ENCODE results near the gene DNAJA3. TPM values are rescaled to one million over a fixed set of nuclear protein-coding genes. Genes with fewer than 3 reads are reported as not detected.
A peak's percentile ranks its signal among the peaks of the same experiment; 100 is the strongest.

The DNAJA3 gene
- total RNA-seq, 5 donors from 2014 or later (not counting 1 experiment from before 2014, with no cell fraction given), result 37.7 to 73.8 (median 65.7) TPM

- H3K4me1 ChIP-seq (ENCODE audit: control insufficient read depth in 1 of 2, extremely low read depth in 1 of 2, insufficient read depth in 2 of 2, low read length in 2 of 2), result peaks cover 0 to 10% of the 10 kb centered on the region in 2 experiments
- H3K36me3 Mint-ChIP-seq, result peaks cover 28% of the 10 kb centered on the region
- H3K36me3 ChIP-seq (ENCODE audit: control insufficient read depth in 2 of 2, extremely low read depth in 1 of 2, insufficient read depth in 1 of 2, low read length in 1 of 2), result peaks cover 22 to 69% of the 10 kb centered on the region in 2 donors
- H3K4me3 Mint-ChIP-seq, result no peak overlapping the region
- peaks cover 7 to 10% (median 9%) of the 10 kb centered on the region in 3 donors for H3K4me1 Mint-ChIP-seq
- ChIA-PET CTCF (no interaction called here), POLR2A (no interaction called here)
- no peak overlapping the region for H3K27ac ChIP-seq (ENCODE audit: low read length)
- no peaks in the 10 kb centered on the region for H3K27me3 ChIP-seq (replicated peaks in 1 of 2; ENCODE audit: control insufficient read depth in 2 of 2, extremely low read depth in 1 of 2, insufficient read depth in 2 of 2, low read length in 1 of 2)
- DNase-seq, result no peak
- no peaks in the 10 kb centered on the region for H3K27me3 Mint-ChIP-seq
- ATAC-seq (replicated peaks in 1 of 4), result no peak
- no peak overlapping the region for H3K27ac Mint-ChIP-seq
- no peak overlapping the region for H3K4me3 ChIP-seq (ENCODE audit: control insufficient read depth in 1 of 2, extremely low read depth in 1 of 2, low read length in 1 of 2)
- H3K9me3 Mint-ChIP-seq, result no peaks in the 10 kb centered on the region
- H3K9me3 ChIP-seq, result no peaks in the 10 kb centered on the region
- no CpG with 5 or more reads among the region's 9 CpGs for WGBS (ENCODE audit: insufficient coverage)
Observed at GRCh38 chr16:4454623-4455022, 29.0 kb downstream of the DNAJA3 start.

DNA sequence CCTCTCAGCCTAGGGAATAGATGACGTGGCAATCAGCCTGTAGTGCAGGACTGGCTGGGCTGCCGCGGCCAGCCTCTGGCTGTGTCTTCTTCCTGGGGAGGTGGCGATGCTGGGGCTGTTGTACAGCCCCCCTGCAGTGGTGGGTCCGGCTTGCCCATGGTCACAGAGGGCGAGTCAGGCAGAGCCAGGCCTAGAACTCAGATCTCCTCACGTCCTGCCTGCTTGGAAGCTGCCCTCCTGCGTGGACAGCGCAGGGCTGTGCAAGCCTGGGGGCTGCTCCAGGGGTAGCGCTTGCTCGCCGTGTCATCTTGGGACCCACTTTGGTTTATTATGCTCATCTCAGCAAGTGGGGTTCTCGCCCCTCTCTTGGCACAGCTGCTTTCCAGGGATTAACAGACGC, 29.4 kb downstream of the DNAJA3 start:
- Histone ChIP-seq H3K27me3 (replicated peaks in 1 of 2; ENCODE audit: control insufficient read depth in 2 of 2, extremely low read depth in 1 of 2, insufficient read depth in 2 of 2, low read length in 1 of 2) (no peaks in the 10 kb centered on the region), H3K4me1 (ENCODE audit: control insufficient read depth in 1 of 2, extremely low read depth in 1 of 2, insufficient read depth in 2 of 2, low read length in 2 of 2) (peaks cover 0 to 15% of the 10 kb centered on the region in 2 experiments), H3K9me3 (no peaks in the 10 kb centered on the region), H3K27ac (ENCODE audit: low read length) (no peak overlapping the region), H3K4me3 (ENCODE audit: control insufficient read depth in 1 of 2, extremely low read depth in 1 of 2, low read length in 1 of 2) (no peak overlapping the region), H3K36me3 (ENCODE audit: control insufficient read depth in 2 of 2, extremely low read depth in 1 of 2, insufficient read depth in 1 of 2, low read length in 1 of 2) (peaks cover 22 to 65% of the 10 kb centered on the region in 2 donors)
- 90% methylated on average over 14 of the region's 14 CpGs for WGBS (ENCODE audit: insufficient coverage)
- Mint-ChIP-seq H3K4me1 (peaks cover 10 to 15% (median 13%) of the 10 kb centered on the region in 3 donors), H3K27me3 (no peaks in the 10 kb centered on the region), H3K27ac (no peak overlapping the region), H3K36me3 (peaks cover 28% of the 10 kb centered on the region), H3K4me3 (no peak overlapping the region), H3K9me3 (no peaks in the 10 kb centered on the region)
- DNase-seq (no peak), ATAC-seq (replicated peaks in 1 of 4) (no peak)
- ChIA-PET POLR2A (no interaction called here), CTCF (no interaction called here)

GRCh38 chr16:4455951-4456350, 30.3 kb downstream of the DNAJA3 start:
- no peaks in the 10 kb centered on the region for H3K9me3 Mint-ChIP-seq
- H3K36me3 Mint-ChIP-seq, result peaks cover 21% of the 10 kb centered on the region
- ATAC-seq (replicated peaks in 1 of 4) (no peak), DNase-seq (no peak)
- WGBS (ENCODE audit: insufficient coverage), result 83% methylated on average over 10 of the region's 10 CpGs
- H3K4me3 Mint-ChIP-seq, result no peak overlapping the region
- peaks cover 22 to 56% of the 10 kb centered on the region in 2 donors for H3K36me3 ChIP-seq (ENCODE audit: control insufficient read depth in 2 of 2, extremely low read depth in 1 of 2, insufficient read depth in 1 of 2, low read length in 1 of 2)
- no peaks in the 10 kb centered on the region for H3K27me3 ChIP-seq (replicated peaks in 1 of 2; ENCODE audit: control insufficient read depth in 2 of 2, extremely low read depth in 1 of 2, insufficient read depth in 2 of 2, low read length in 1 of 2)
- H3K4me1 Mint-ChIP-seq, result peaks cover 13 to 18% (median 14%) of the 10 kb centered on the region in 3 donors
- POLR2A ChIA-PET, result no interaction called here
- no peaks in the 10 kb centered on the region for H3K27me3 Mint-ChIP-seq
- no peak overlapping the region for H3K27ac ChIP-seq (ENCODE audit: low read length)
- peaks cover 0 to 17% of the 10 kb centered on the region in 2 experiments for H3K4me1 ChIP-seq (ENCODE audit: control insufficient read depth in 1 of 2, extremely low read depth in 1 of 2, insufficient read depth in 2 of 2, low read length in 2 of 2)
- peak overlapping the region in 1 of 2 donors; percentile 55 for H3K27ac Mint-ChIP-seq
- H3K4me3 ChIP-seq (ENCODE audit: control insufficient read depth in 1 of 2, extremely low read depth in 1 of 2, low read length in 1 of 2), result no peak overlapping the region
- CTCF ChIA-PET, result no interaction called here
- no peaks in the 10 kb centered on the region for H3K9me3 ChIP-seq

- CTCF ChIA-PET, result interaction anchor here in 1 of 2 donors (0.7 kb wide), 1 partner anchor 28 kb away, joined by 7 read pairs; no protein-coding TSS in a partner anchor
- 83% methylated on average over 1 of the region's 5 CpGs for WGBS (ENCODE audit: insufficient coverage)
- no peak overlapping the region for H3K4me3 Mint-ChIP-seq
- peaks cover 17% of the 10 kb centered on the region for H3K36me3 Mint-ChIP-seq
- Histone ChIP-seq H3K4me3 (ENCODE audit: control insufficient read depth in 1 of 2, extremely low read depth in 1 of 2, low read length in 1 of 2) (no peak overlapping the region), H3K4me1 (ENCODE audit: control insufficient read depth in 1 of 2, extremely low read depth in 1 of 2, insufficient read depth in 2 of 2, low read length in 2 of 2) (peaks cover 0 to 40% of the 10 kb centered on the region in 2 experiments), H3K9me3 (no peaks in the 10 kb centered on the region), H3K36me3 (ENCODE audit: control insufficient read depth in 2 of 2, extremely low read depth in 1 of 2, insufficient read depth in 1 of 2, low read length in 1 of 2) (peaks cover 12 to 49% of the 10 kb centered on the region in 2 donors), H3K27ac (ENCODE audit: low read length) (no peak overlapping the region), H3K27me3 (replicated peaks in 1 of 2; ENCODE audit: control insufficient read depth in 2 of 2, extremely low read depth in 1 of 2, insufficient read depth in 2 of 2, low read length in 1 of 2) (no peaks in the 10 kb centered on the region)
- POLR2A ChIA-PET, result interaction anchor here in 1 of 2 donors (0.6 kb wide), 1 partner anchor 63 kb away, joined by 10 read pairs; no protein-coding TSS in a partner anchor
- ATAC-seq (replicated peaks in 1 of 4), result no peak
- no peak for DNase-seq
- peaks cover 19 to 30% (median 25%) of the 10 kb centered on the region in 3 donors for H3K4me1 Mint-ChIP-seq
- H3K9me3 Mint-ChIP-seq, result no peaks in the 10 kb centered on the region
- H3K27ac Mint-ChIP-seq, result peak overlapping the region; percentile 34 to 72
- no peaks in the 10 kb centered on the region for H3K27me3 Mint-ChIP-seq
Observed at GRCh38 chr16:4460936-4461249, 35.2 kb downstream of the DNAJA3 start.

- H3K4me3 ChIP-seq (ENCODE audit: control insufficient read depth in 1 of 2, extremely low read depth in 1 of 2, low read length in 1 of 2), result no peak overlapping the region
- CTCF ChIA-PET, result no interaction called here
- POLR2A ChIA-PET, result no interaction called here
- no peak overlapping the region for H3K27ac ChIP-seq (ENCODE audit: low read length)
- no peaks in the 10 kb centered on the region for H3K27me3 Mint-ChIP-seq
- no peaks in the 10 kb centered on the region for H3K27me3 ChIP-seq (replicated peaks in 1 of 2; ENCODE audit: control insufficient read depth in 2 of 2, extremely low read depth in 1 of 2, insufficient read depth in 2 of 2, low read length in 1 of 2)
- H3K4me1 Mint-ChIP-seq, result peaks cover 24 to 35% (median 30%) of the 10 kb centered on the region in 3 donors
- no peak overlapping the region for H3K4me3 Mint-ChIP-seq
- H3K9me3 ChIP-seq, result no peaks in the 10 kb centered on the region
- DNase-seq (no peak), ATAC-seq (replicated peaks in 1 of 4) (no peak)
- peaks cover 14 to 44% of the 10 kb centered on the region in 2 donors for H3K36me3 ChIP-seq (ENCODE audit: control insufficient read depth in 2 of 2, extremely low read depth in 1 of 2, insufficient read depth in 1 of 2, low read length in 1 of 2)
- 94% methylated on average over 24 of the region's 27 CpGs for WGBS (ENCODE audit: insufficient coverage)
- H3K9me3 Mint-ChIP-seq, result no peaks in the 10 kb centered on the region
- peaks cover 3 to 46% of the 10 kb centered on the region in 2 experiments for H3K4me1 ChIP-seq (ENCODE audit: control insufficient read depth in 1 of 2, extremely low read depth in 1 of 2, insufficient read depth in 2 of 2, low read length in 2 of 2)
- H3K36me3 Mint-ChIP-seq, result peaks cover 20% of the 10 kb centered on the region
- H3K27ac Mint-ChIP-seq, result peak overlapping the region; percentile 34 to 72
Observed at GRCh38 chr16:4461250-4462085, 35.8 kb downstream of the DNAJA3 start.

- H3K9me3 Mint-ChIP-seq, result no peaks in the 10 kb centered on the region
- H3K4me3 Mint-ChIP-seq, result no peak overlapping the region
- Histone ChIP-seq H3K36me3 (ENCODE audit: control insufficient read depth in 2 of 2, extremely low read depth in 1 of 2, insufficient read depth in 1 of 2, low read length in 1 of 2) (peaks cover 18 to 48% of the 10 kb centered on the region in 2 donors), H3K4me1 (ENCODE audit: control insufficient read depth in 1 of 2, extremely low read depth in 1 of 2, insufficient read depth in 2 of 2, low read length in 2 of 2) (peaks cover 3 to 61% of the 10 kb centered on the region in 2 experiments), H3K4me3 (ENCODE audit: control insufficient read depth in 1 of 2, extremely low read depth in 1 of 2, low read length in 1 of 2) (no peak overlapping the region), H3K27ac (ENCODE audit: low read length) (no peak overlapping the region), H3K27me3 (replicated peaks in 1 of 2; ENCODE audit: control insufficient read depth in 2 of 2, extremely low read depth in 1 of 2, insufficient read depth in 2 of 2, low read length in 1 of 2) (no peaks in the 10 kb centered on the region), H3K9me3 (no peaks in the 10 kb centered on the region)
- WGBS (ENCODE audit: insufficient coverage), result 94% methylated on average over 22 of the region's 22 CpGs
- no peak overlapping the region for H3K27ac Mint-ChIP-seq
- ATAC-seq (replicated peaks in 1 of 4), result no peak
- H3K27me3 Mint-ChIP-seq, result no peaks in the 10 kb centered on the region
- H3K4me1 Mint-ChIP-seq, result peaks cover 29 to 40% (median 35%) of the 10 kb centered on the region in 3 donors
- POLR2A ChIA-PET, result no interaction called here
- CTCF ChIA-PET, result no interaction called here
- peaks cover 22% of the 10 kb centered on the region for H3K36me3 Mint-ChIP-seq
- DNase-seq, result no peak
Observed at GRCh38 chr16:4463522-4464163, 38.0 kb downstream of the DNAJA3 start.

All from T-cell (primary cell).